ENCODE results near the gene CBLN1.

CBLN1 gene

GRCh38 chr16:49268667-49269066, 13.0 kb downstream of the CBLN1 start:
- Histone ChIP-seq H3K27me3 (ENCODE audit: insufficient read depth, low read length, poor library complexity, severe bottlenecking) (no peaks in the 10 kb centered on the region), H3F3A (ENCODE audit: low read depth) (no peaks in the 10 kb centered on the region), H3K36me3 (ENCODE audit: insufficient read depth, low read length) (no peaks in the 10 kb centered on the region), H3K9me3 (ENCODE audit: insufficient read depth, low read depth, low read length) (no peaks in the 10 kb centered on the region), H3K9ac (ENCODE audit: low read depth, low read length, poor library complexity, severe bottlenecking) (no peak overlapping the region), H3K79me2 (ENCODE audit: insufficient read depth, low read length) (no peaks in the 10 kb centered on the region), H3K4me3 (ENCODE audit: low read length, poor library complexity, severe bottlenecking) (no peak overlapping the region), H3K9me2 (replicated peaks; ENCODE audit: low read depth, low read length) (no peaks in the 10 kb centered on the region), H2AFZ (ENCODE audit: low read length) (no peak overlapping the region), H3K4me2 (ENCODE audit: low read depth, low read length, poor library complexity, severe bottlenecking) (no peak overlapping the region), H3K4me1 (ENCODE audit: insufficient read depth, low read length, poor library complexity, severe bottlenecking) (no peaks in the 10 kb centered on the region), H4K20me1 (ENCODE audit: insufficient read depth, low read length, poor library complexity, severe bottlenecking) (no peaks in the 10 kb centered on the region)
- no peak for TF ChIP-seq CTCF (conservative IDR thresholded peaks at IDR 0.05; ENCODE audit: low read length)
- TF ChIP-seq EZH2phosphoT487 (IDR thresholded peaks at IDR 0.05; ENCODE audit: borderline replicate concordance), result no peak

- TF ChIP-seq CTCF (conservative IDR thresholded peaks at IDR 0.05; ENCODE audit: low read length) (no peak), EZH2phosphoT487 (IDR thresholded peaks at IDR 0.05; ENCODE audit: borderline replicate concordance) (no peak)
- Histone ChIP-seq H3K4me1 (ENCODE audit: insufficient read depth, low read length, poor library complexity, severe bottlenecking) (no peaks in the 10 kb centered on the region), H3K9me2 (replicated peaks; ENCODE audit: low read depth, low read length) (no peaks in the 10 kb centered on the region), H3K36me3 (ENCODE audit: insufficient read depth, low read length) (no peaks in the 10 kb centered on the region), H3K4me2 (ENCODE audit: low read depth, low read length, poor library complexity, severe bottlenecking) (no peak overlapping the region), H2AFZ (ENCODE audit: low read length) (no peak overlapping the region), H3K9me3 (ENCODE audit: insufficient read depth, low read depth, low read length) (no peaks in the 10 kb centered on the region), H4K20me1 (ENCODE audit: insufficient read depth, low read length, poor library complexity, severe bottlenecking) (no peaks in the 10 kb centered on the region), H3K4me3 (ENCODE audit: low read length, poor library complexity, severe bottlenecking) (no peak overlapping the region), H3F3A (ENCODE audit: low read depth) (no peaks in the 10 kb centered on the region), H3K79me2 (ENCODE audit: insufficient read depth, low read length) (no peaks in the 10 kb centered on the region), H3K9ac (ENCODE audit: low read depth, low read length, poor library complexity, severe bottlenecking) (no peak overlapping the region), H3K27me3 (ENCODE audit: insufficient read depth, low read length, poor library complexity, severe bottlenecking) (no peaks in the 10 kb centered on the region)
These were observed 19.1 kb downstream of the CBLN1 start for GRCh38 chr16:49262501-49262900.

GRCh38 chr16:49261930-49262329, 19.7 kb downstream of the CBLN1 start:
- Histone ChIP-seq H3K79me2 (ENCODE audit: insufficient read depth, low read length) (no peaks in the 10 kb centered on the region), H4K20me1 (ENCODE audit: insufficient read depth, low read length, poor library complexity, severe bottlenecking) (no peaks in the 10 kb centered on the region), H3F3A (ENCODE audit: low read depth) (no peaks in the 10 kb centered on the region), H2AFZ (ENCODE audit: low read length) (no peak overlapping the region), H3K36me3 (ENCODE audit: insufficient read depth, low read length) (no peaks in the 10 kb centered on the region), H3K27me3 (ENCODE audit: insufficient read depth, low read length, poor library complexity, severe bottlenecking) (no peaks in the 10 kb centered on the region), H3K9me2 (replicated peaks; ENCODE audit: low read depth, low read length) (no peaks in the 10 kb centered on the region), H3K4me3 (ENCODE audit: low read length, poor library complexity, severe bottlenecking) (no peak overlapping the region), H3K4me1 (ENCODE audit: insufficient read depth, low read length, poor library complexity, severe bottlenecking) (no peaks in the 10 kb centered on the region), H3K9me3 (ENCODE audit: insufficient read depth, low read depth, low read length) (no peaks in the 10 kb centered on the region), H3K4me2 (ENCODE audit: low read depth, low read length, poor library complexity, severe bottlenecking) (no peak overlapping the region), H3K9ac (ENCODE audit: low read depth, low read length, poor library complexity, severe bottlenecking) (no peak overlapping the region)
- TF ChIP-seq CTCF (conservative IDR thresholded peaks at IDR 0.05; ENCODE audit: low read length), result no peak
- no peak for TF ChIP-seq EZH2phosphoT487 (IDR thresholded peaks at IDR 0.05; ENCODE audit: borderline replicate concordance)

Data from Loucy (cell line).